A673 (cell line): ENCODE results near the gene USP34. TPM values are rescaled to one million over a fixed set of nuclear protein-coding genes. Genes with fewer than 3 reads are reported as not detected.

Source experiments
- BruUV-seq: library from RNA; stranded (reverse); fragments of 400-500 nt; replicated peaks from 2 replicates; lab custom pipeline; 2021; lab: Mats Ljungman, UMichigan
- CTCF ChIA-PET: fragments of 300-600 bp; sonication (Branson Sonifier 250); formaldehyde crosslinking; loops from one replicate; lab custom pipeline; 2022; ENCODE audit warnings: antibody characterized with exemption; lab: Charles Lee
- POLR2A ChIA-PET: fragments of 300-600 bp; sonication (Branson Sonifier 250); formaldehyde crosslinking; loops from one replicate; lab custom pipeline; 2022; ENCODE audit warnings: antibody characterized with exemption; ENCODE audit not compliant: low non-redundant PET; lab: Charles Lee
- DNase-seq: peaks from one replicate; pipeline ENCODE4 v3.0.0-alpha.2; 2015; ENCODE audit warnings: low spot score
- H3K27ac ChIP-seq: fragments of 200-600 bp; sonication (generic); 2 replicates; pipeline ENCODE4 v1.5.1; 2016; ENCODE audit warnings: mixed run types, low read depth, mild to moderate bottlenecking, mixed read lengths, antibody characterized with exemption, low read length; ENCODE audit not compliant: poor library complexity, severe bottlenecking
- H3K27me3 ChIP-seq: fragments of 200-600 bp; sonication (generic); replicated peaks from 2 replicates; pipeline ENCODE4 v1.6.1; 2017; ENCODE audit warnings: mixed run types, low read depth, mild to moderate bottlenecking, mixed read lengths, antibody characterized with exemption, low read length; ENCODE audit not compliant: insufficient read depth, poor library complexity
- H3K36me3 ChIP-seq: fragments of 200-600 bp; sonication (generic); 2 replicates; pipeline ENCODE4 v1.6.1; 2016; ENCODE audit warnings: mixed run types, mild to moderate bottlenecking, mixed read lengths, antibody characterized with exemption, low read length; ENCODE audit not compliant: insufficient read depth, poor library complexity, severe bottlenecking
- H3K4me1 ChIP-seq: fragments of 200-600 bp; sonication (generic); 2 replicates; pipeline ENCODE4 v1.6.1; 2017; ENCODE audit warnings: mixed run types, mild to moderate bottlenecking, mixed read lengths, antibody characterized with exemption, low read length; ENCODE audit not compliant: insufficient read depth, poor library complexity, severe bottlenecking
- H3K4me3 ChIP-seq: fragments of 200-600 bp; sonication (generic); 2 replicates; pipeline ENCODE4 v1.5.1; 2016; ENCODE audit warnings: low read depth, mixed run types, mild to moderate bottlenecking, mixed read lengths, low read length; ENCODE audit not compliant: poor library complexity, severe bottlenecking
- H3K9me3 ChIP-seq: fragments of 200-600 bp; sonication (generic); 2 replicates; pipeline ENCODE4 v1.6.1; 2016; ENCODE audit warnings: mixed run types, low read depth, mild to moderate bottlenecking, mixed read lengths, antibody characterized with exemption, low read length; ENCODE audit not compliant: poor library complexity, severe bottlenecking
- CTCF ChIP-seq: fragments of 300-800, 200-600 bp; sonication (generic); conservative IDR thresholded peaks from 2 replicates; pipeline ENCODE4 v1.5.1; 2017; ENCODE audit warnings: low read depth, mild to moderate bottlenecking, antibody characterized with exemption, low read length, moderate library complexity, mixed read lengths
- EZH2 ChIP-seq: fragments of 200-600 bp; sonication (generic); IDR thresholded peaks from 2 replicates; pipeline ENCODE4 v1.6.1; 2017; ENCODE audit warnings: borderline replicate concordance, low read depth, mild to moderate bottlenecking, mixed read lengths, antibody characterized with exemption, low read length; ENCODE audit not compliant: poor library complexity, severe bottlenecking
- intact Hi-C: fragments of 100-400 bp; cut with micrococcal nuclease; formaldehyde crosslinking; loops from one replicate; pipeline ENCODE4 v1.10.0; 2022; ENCODE audit not compliant: unreplicated experiment
- total RNA-seq: library from RNA; stranded (reverse); gene quantifications from 2 replicates; pipeline ENCODE4 v1.2.3, GENCODE V29; 2021

The USP34 gene
- total RNA-seq, 1 experiment from 2014 or later, result 98.5 TPM

DNA sequence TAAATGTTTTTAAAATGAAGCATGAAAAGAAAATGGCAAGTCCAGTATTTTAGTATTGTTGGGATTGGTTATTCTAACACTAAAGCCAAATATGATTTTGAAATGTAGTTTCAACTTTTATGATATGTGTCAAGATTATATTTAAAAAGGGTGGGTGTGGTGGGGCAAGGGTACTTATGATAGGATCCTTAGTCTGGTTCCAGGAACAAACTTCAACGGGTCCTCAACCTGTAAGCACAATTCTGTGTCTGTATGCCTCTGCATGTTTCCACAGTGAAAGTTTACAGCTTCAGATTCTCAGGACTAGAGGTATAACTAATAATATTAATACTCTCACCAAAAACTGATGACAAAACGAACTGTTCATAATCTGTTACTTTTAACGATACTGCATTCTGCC is 5.8 kb downstream of the USP34 start:
- H3K4me3 ChIP-seq, result no peak overlapping the region
- H3K9me3 ChIP-seq, result no peaks in the 10 kb centered on the region
- intact Hi-C loops, result no loop called here
- peaks cover 10% of the 10 kb centered on the region for H3K36me3 ChIP-seq
- TF ChIP-seq EZH2 (no peak), CTCF (no peak)
- peaks cover 9% of the 10 kb centered on the region for H3K4me1 ChIP-seq
- BruUV-seq, result no TSS peak
- no peak for DNase-seq
- POLR2A ChIA-PET, result no interaction called here
- CTCF ChIA-PET, result interaction anchor here (0.6 kb wide), 1 partner anchor 1237 kb away, joined by 3 read pairs; no protein-coding TSS in a partner anchor
- H3K27ac ChIP-seq, result no peak overlapping the region
- no peaks in the 10 kb centered on the region for H3K27me3 ChIP-seq

DNA sequence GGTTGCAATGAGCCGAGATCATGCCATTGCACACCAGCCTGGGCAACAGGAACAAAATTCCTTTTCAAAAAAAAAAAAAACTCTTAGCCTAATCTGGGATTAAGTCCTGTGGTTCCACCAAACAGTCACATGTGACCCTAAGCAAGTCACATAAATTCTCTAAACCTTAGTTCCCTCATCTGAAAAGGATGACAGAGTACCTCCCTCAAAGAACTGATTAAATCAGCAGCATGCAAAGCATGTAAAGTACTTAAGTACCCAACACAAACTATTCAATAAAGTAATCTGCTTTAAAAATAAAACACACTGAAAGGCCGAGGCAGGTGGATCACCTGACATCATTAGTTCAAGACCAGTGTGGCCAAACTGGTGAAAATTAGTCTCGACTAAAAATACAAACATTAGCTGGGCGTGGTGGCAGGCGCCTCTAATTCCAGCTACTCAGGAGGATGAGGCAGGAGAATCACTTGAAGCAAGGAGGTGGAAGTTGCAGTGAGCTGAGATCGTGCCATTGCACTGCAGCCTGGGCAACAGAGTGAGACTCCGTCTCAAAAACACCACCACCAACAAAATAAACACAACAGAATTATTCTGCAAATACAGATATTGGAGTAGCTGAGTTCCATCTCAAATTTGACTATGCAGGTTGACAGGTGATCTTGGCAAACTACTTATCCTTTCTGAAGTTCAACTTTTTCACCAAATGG is 7.0 kb downstream of the USP34 start:
- BruUV-seq, result no TSS peak
- peaks cover 10% of the 10 kb centered on the region for H3K36me3 ChIP-seq
- TF ChIP-seq EZH2, result no peak
- no peak for TF ChIP-seq CTCF
- H3K27ac ChIP-seq, result no peak overlapping the region
- no peak for DNase-seq
- no peaks in the 10 kb centered on the region for H3K9me3 ChIP-seq
- no peaks in the 10 kb centered on the region for H3K27me3 ChIP-seq
- intact Hi-C loops, result no loop called here
- POLR2A ChIA-PET, result no interaction called here
- no peak overlapping the region for H3K4me3 ChIP-seq
- CTCF ChIA-PET, result no interaction called here
- peaks cover 9% of the 10 kb centered on the region for H3K4me1 ChIP-seq

GRCh38 chr2:61461404-61461803 is 9.5 kb downstream of the USP34 start:
- Histone ChIP-seq H3K4me3 (no peak overlapping the region), H3K36me3 (no peaks in the 10 kb centered on the region), H3K27me3 (no peaks in the 10 kb centered on the region), H3K9me3 (no peaks in the 10 kb centered on the region), H3K4me1 (peaks cover 9% of the 10 kb centered on the region), H3K27ac (no peak overlapping the region)
- TF ChIP-seq EZH2 (no peak), CTCF (no peak)
- ChIA-PET POLR2A (interaction anchor here (0.6 kb wide), 1 partner anchor 163 kb away, joined by 6 read pairs; no protein-coding TSS in a partner anchor), CTCF (no interaction called here)
- DNase-seq, result no peak
- BruUV-seq, result no TSS peak
- intact Hi-C loops, result no loop called here
